Coronary artery (tissue), 2 donors: ENCODE data around the gene C3orf80.

ENCODE experiments used
- DNase-seq: peaks from one replicate; pipeline ENCODE4 v3.0.0-alpha.2; 2017; ENCODE audit warnings: low spot score
- H3K27ac ChIP-seq, 2 donors: fragments of 200-600 bp; sonication (generic); one replicate each; pipeline ENCODE4 v1.5.1; 2016 to 2019
- H3K4me3 ChIP-seq: fragments of 200-600 bp; sonication (generic); 2 replicates; pipeline ENCODE4 v1.5.1; 2016; ENCODE audit warnings: mild to moderate bottlenecking, moderate library complexity
- TF ChIP-seq, protein P1 (sequence below): fragments of 200-600 bp; sonication (generic); IDR thresholded peaks from one replicate; pipeline ENCODE4 v1.5.1; 2019; ENCODE audit warnings: antibody characterized with exemption

C3orf80 gene

DNA sequence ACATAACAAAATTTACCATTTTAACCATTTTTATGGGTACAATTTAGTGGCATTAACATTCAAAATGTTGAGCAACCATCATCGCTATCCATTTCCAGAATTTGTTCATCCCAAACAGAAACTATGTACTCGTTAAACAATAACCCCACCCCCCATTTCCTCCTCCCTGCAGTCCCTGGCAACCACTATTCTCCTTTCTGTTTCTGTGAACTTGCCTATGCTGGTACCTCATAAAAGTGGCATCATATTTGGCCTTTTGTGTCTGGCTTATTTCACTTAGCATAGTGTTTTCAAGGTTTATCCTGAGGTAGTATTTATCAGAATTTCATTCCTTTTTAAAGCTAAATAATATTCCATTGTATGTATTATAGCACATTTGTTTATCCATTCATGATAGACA is 32.4 kb downstream of the C3orf80 start:
- no peak for DNase-seq
- Histone ChIP-seq H3K4me3 (no peak overlapping the region), H3K27ac (no peak overlapping the region)
- TF ChIP-seq, protein P1, sequence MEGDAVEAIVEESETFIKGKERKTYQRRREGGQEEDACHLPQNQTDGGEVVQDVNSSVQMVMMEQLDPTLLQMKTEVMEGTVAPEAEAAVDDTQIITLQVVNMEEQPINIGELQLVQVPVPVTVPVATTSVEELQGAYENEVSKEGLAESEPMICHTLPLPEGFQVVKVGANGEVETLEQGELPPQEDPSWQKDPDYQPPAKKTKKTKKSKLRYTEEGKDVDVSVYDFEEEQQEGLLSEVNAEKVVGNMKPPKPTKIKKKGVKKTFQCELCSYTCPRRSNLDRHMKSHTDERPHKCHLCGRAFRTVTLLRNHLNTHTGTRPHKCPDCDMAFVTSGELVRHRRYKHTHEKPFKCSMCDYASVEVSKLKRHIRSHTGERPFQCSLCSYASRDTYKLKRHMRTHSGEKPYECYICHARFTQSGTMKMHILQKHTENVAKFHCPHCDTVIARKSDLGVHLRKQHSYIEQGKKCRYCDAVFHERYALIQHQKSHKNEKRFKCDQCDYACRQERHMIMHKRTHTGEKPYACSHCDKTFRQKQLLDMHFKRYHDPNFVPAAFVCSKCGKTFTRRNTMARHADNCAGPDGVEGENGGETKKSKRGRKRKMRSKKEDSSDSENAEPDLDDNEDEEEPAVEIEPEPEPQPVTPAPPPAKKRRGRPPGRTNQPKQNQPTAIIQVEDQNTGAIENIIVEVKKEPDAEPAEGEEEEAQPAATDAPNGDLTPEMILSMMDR: no peak

DNA sequence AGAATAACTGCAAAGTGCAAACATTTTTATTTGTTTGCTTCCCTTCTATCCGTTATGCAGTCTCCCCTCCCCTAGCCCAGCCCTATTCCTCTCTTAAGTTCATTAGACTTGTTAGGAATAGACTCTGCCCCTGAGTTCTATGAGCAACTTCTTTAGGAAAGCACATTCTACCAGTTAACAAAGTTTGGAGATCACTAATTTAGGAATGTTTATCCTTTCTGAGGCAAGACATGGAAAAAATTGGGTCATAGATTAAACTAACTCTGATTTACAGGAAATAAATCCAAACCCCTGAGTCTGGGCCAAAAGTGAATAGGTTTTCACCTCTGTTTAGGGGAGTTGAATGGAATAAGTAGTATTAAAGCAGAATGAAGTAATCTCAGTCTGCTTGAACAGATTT is 34.4 kb downstream of the C3orf80 start:
- no peak overlapping the region for H3K27ac ChIP-seq

DNA sequence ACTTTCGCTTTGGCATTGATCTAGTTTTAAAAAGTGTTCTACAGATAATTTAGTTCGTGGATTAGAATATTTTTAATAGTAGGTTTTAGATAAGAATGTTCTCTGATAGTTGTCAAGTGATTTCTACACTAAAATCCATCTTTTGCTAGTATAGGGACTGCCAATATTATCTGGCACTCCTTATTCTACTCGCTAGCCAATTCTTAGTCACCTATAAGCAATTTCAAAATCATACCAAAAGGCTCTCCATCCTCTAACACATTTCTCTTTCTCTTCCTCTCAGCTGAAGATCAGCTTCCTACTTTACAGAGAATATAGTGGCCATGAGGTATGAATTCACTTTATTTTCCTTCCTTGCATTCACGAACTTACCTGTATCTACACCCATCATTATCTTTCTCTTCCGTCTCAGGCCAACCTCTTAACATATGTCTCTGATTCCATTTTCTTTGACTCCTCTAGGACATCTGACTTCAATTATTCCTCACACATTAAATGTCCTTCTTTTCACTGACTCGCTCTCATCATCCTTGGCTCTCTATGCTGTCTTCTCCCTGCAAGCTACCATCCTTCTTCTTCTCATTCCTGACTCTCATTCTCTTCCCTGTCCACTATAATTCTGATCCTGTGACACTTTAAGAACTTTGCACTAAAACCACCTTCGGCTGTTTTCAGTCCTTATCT is 35.5 kb downstream of the C3orf80 start:
- H3K4me3 ChIP-seq: peak overlapping the region; percentile 19
- H3K27ac ChIP-seq: peak overlapping the region; percentile 28 to 34
- TF ChIP-seq, protein P1: no peak
- no peak for DNase-seq

More for the DNA sequence above, 34.4 kb downstream of the C3orf80 start:
- H3K4me3 ChIP-seq: no peak overlapping the region
- TF ChIP-seq, protein P1: no peak
- DNase-seq: no peak

DNA sequence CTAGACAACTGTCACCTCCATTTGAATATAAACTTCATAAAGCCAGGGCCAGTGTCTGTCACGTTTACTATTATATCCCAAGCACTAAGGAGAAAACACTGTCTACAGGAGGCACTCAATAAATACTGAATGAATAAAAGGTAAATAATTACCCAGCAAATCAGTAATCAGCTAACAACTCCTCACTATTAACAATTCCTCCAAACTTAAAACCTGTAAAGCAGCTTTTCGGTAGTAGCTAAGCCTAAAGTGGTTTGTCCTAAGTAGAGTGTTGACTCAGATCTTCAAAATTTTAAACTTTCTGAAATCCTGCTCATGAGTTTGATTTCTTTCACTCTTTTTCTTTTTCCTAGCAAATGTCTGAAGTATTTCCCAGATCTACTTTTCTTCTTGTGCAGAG is 39.9 kb downstream of the C3orf80 start:
- no peak for DNase-seq
- no peak overlapping the region for H3K4me3 ChIP-seq
- no peak overlapping the region for H3K27ac ChIP-seq
- TF ChIP-seq, protein P1: no peak
